ENCODE measurements around the gene RNF169. TPM values are rescaled to one million over a fixed set of nuclear protein-coding genes. Genes with fewer than 3 reads are reported as not detected.

The RNF169 gene
- total RNA-seq, 1 donor from 2014 or later = 24.0 TPM

GRCh38 chr11:74780248-74781005 is 31.8 kb downstream of the RNF169 start:
- Mint-ChIP-seq H3K4me3 (ENCODE audit: low read depth) (no peak overlapping the region), H3K4me1 (ENCODE audit: low read depth) (peaks cover 7% of the 10 kb centered on the region), H3K27me3 (no peaks in the 10 kb centered on the region), H3K9me3 (ENCODE audit: low read depth) (no peaks in the 10 kb centered on the region), H3K36me3 (ENCODE audit: insufficient read depth) (no peaks in the 10 kb centered on the region), H3K27ac (no peak overlapping the region)
- no peak for TF ChIP-seq CTCF (IDR thresholded peaks at IDR 0.05; ENCODE audit: unreplicated experiment)
- no peak for DNase-seq (ENCODE audit: low spot score, unreplicated experiment)

- no peaks in the 10 kb centered on the region for H3K36me3 Mint-ChIP-seq (ENCODE audit: insufficient read depth)
- no peak for TF ChIP-seq CTCF (IDR thresholded peaks at IDR 0.05; ENCODE audit: unreplicated experiment)
- H3K27me3 Mint-ChIP-seq = no peaks in the 10 kb centered on the region
- H3K4me3 Mint-ChIP-seq (ENCODE audit: low read depth) = no peak overlapping the region
- no peaks in the 10 kb centered on the region for H3K4me1 Mint-ChIP-seq (ENCODE audit: low read depth)
- H3K27ac Mint-ChIP-seq = no peak overlapping the region
- no peaks in the 10 kb centered on the region for H3K9me3 Mint-ChIP-seq (ENCODE audit: low read depth)
- DNase-seq (ENCODE audit: low spot score, unreplicated experiment) = no peak
Measured at GRCh38 chr11:74783241-74783871, 34.7 kb downstream of the RNF169 start.

- H3K36me3 Mint-ChIP-seq (ENCODE audit: insufficient read depth) = no peaks in the 10 kb centered on the region
- no peak overlapping the region for H3K4me3 Mint-ChIP-seq (ENCODE audit: low read depth)
- no peaks in the 10 kb centered on the region for H3K9me3 Mint-ChIP-seq (ENCODE audit: low read depth)
- no peak overlapping the region for H3K27ac Mint-ChIP-seq
- no peak for TF ChIP-seq CTCF (IDR thresholded peaks at IDR 0.05; ENCODE audit: unreplicated experiment)
- H3K27me3 Mint-ChIP-seq = no peaks in the 10 kb centered on the region
- no peak for DNase-seq (ENCODE audit: low spot score, unreplicated experiment)
- H3K4me1 Mint-ChIP-seq (ENCODE audit: low read depth) = no peaks in the 10 kb centered on the region
Measured at GRCh38 chr11:74784234-74784633, 35.6 kb downstream of the RNF169 start.

GRCh38 chr11:74784726-74785125 is 36.1 kb downstream of the RNF169 start:
- Mint-ChIP-seq H3K9me3 (ENCODE audit: low read depth) (no peaks in the 10 kb centered on the region), H3K4me1 (ENCODE audit: low read depth) (no peaks in the 10 kb centered on the region), H3K36me3 (ENCODE audit: insufficient read depth) (no peaks in the 10 kb centered on the region), H3K27ac (no peak overlapping the region), H3K4me3 (ENCODE audit: low read depth) (no peak overlapping the region), H3K27me3 (no peaks in the 10 kb centered on the region)
- DNase-seq (ENCODE audit: low spot score, unreplicated experiment) = no peak
- TF ChIP-seq CTCF (IDR thresholded peaks at IDR 0.05; ENCODE audit: unreplicated experiment) = no peak

GRCh38 chr11:74786574-74786973 is 37.9 kb downstream of the RNF169 start:
- DNase-seq (ENCODE audit: low spot score, unreplicated experiment) = no peak
- H3K36me3 Mint-ChIP-seq (ENCODE audit: insufficient read depth) = no peaks in the 10 kb centered on the region
- H3K4me3 Mint-ChIP-seq (ENCODE audit: low read depth) = no peak overlapping the region
- no peaks in the 10 kb centered on the region for H3K4me1 Mint-ChIP-seq (ENCODE audit: low read depth)
- no peak for TF ChIP-seq CTCF (IDR thresholded peaks at IDR 0.05; ENCODE audit: unreplicated experiment)
- no peak overlapping the region for H3K27ac Mint-ChIP-seq
- no peaks in the 10 kb centered on the region for H3K27me3 Mint-ChIP-seq
- H3K9me3 Mint-ChIP-seq (ENCODE audit: low read depth) = no peaks in the 10 kb centered on the region
